Ovary (tissue), 9 donors: ENCODE results near the gene PLG. TPM values are rescaled to one million over a fixed set of nuclear protein-coding genes. Genes with fewer than 3 reads are reported as not detected.
"Not testable (repeated sequence)": the region's sequence is repeated elsewhere in the genome, so short reads cannot be mapped to it uniquely, and the experiment has no call there.

ENCODE experiments used
- DNase-seq, 5 donors: peaks; one replicate each; pipeline ENCODE4 v3.0.0-alpha.2; 2019 to 2020
- H3K27ac ChIP-seq, 2 donors: fragments of 200-600 bp; one replicate each; pipeline versions ENCODE4 v1.5.1 to v1.8.0; 2019 to 2022
- H3K27me3 ChIP-seq: fragments of 200-600 bp; one replicate; pipeline ENCODE4 v1.8.0; 2022
- H3K36me3 ChIP-seq: fragments of 200-600 bp; sonication (generic); one replicate; pipeline ENCODE4 v1.5.1; 2019
- H3K4me1 ChIP-seq: one replicate; pipeline ENCODE4 v1.8.1; 2013; ENCODE audit warnings: mild to moderate bottlenecking, moderate library complexity; ENCODE audit not compliant: insufficient read depth
- H3K4me3 ChIP-seq: fragments of 200-600 bp; sonication (generic); one replicate; pipeline ENCODE4 v1.5.1; 2017
- H3K9me3 ChIP-seq, 2 donors: fragments of 200-600 bp in 1 of 2; sonication (generic) in 1 of 2; one replicate each; pipeline versions ENCODE4 v1.5.1 to v1.8.1; 2013 to 2019; ENCODE audit warnings: mild to moderate bottlenecking in 1 of 2, moderate library complexity in 1 of 2
- CTCF ChIP-seq, 3 donors: fragments of 450-650 bp in 2 of 3; fragments of 200-600 bp in 1 of 3; IDR thresholded peaks; one replicate each; pipeline versions ENCODE4 v1.5.1 to v1.8.0; 2016 to 2022; ENCODE audit warnings: antibody characterized with exemption in 3 of 3, mild to moderate bottlenecking in 1 of 3
- EP300 ChIP-seq: sonication (generic); formaldehyde crosslinking; IDR thresholded peaks from one replicate; pipeline ENCODE4 v1.6.1; 2017; ENCODE audit warnings: antibody characterized with exemption
- POLR2A ChIP-seq: fragments of 450-650 bp; IDR thresholded peaks from one replicate; pipeline ENCODE4 v1.6.1; 2017; ENCODE audit warnings: antibody characterized with exemption, mild to moderate bottlenecking, moderate library complexity
- WGBS, 3 donors: extraction: QIAGEN DNeasy Blood & Tissue Kit in 1 of 3; methylation state at CpG; one replicate each; pipeline versions ENCODE4 v1.1.5 to v1.1.7; 2013 to 2017; 5-methylcytosine and 5-hydroxymethylcytosine counted together
- intact Hi-C, 4 donors: fragments of 100-400 bp; cut with DNase I; formaldehyde crosslinking; loops; one replicate each; pipeline versions ENCODE4 v1.11.0 to v1.15.1; 2022 to 2023
- polyA plus RNA-seq, 2 donors: library from polyadenylated mRNA; stranded (reverse); fragments of 200-250 nt in 1 of 2; fragments of 350-450 nt in 1 of 2; fragmentation: Illumina TruSeq in 1 of 2; extraction: RNeasy Lipid Tissue Mini Kit (QIAGEN cat#74804) in 1 of 2; gene quantifications; one replicate each; pipeline ENCODE4 v1.2.3, GENCODE V29; 2013 to 2014
- total RNA-seq, 7 donors: library from RNA; depleted of rRNA in 2 of 7; stranded (reverse); fragments of >200 nt in 2 of 7; fragmentation: NEBNext Ultra II Directional in 3 of 7; extraction: Animal tissue kit (Norgen Biotek cat#: 25700) in 3 of 7; gene quantifications; one replicate each; pipeline versions ENCODE4 v1.1.0 to v1.2.4, GENCODE V29; 2016 to 2023
- donor health status: DM: no; HTN: no; CAD: no; lungs with moderate emphysema.
- donor health status: DM: no; HTN: no; CAD: no.
- donor health status: Bipolar disorder and iron deficiency.
- donor health status: DM: yes; HTN: yes; CAD: no.
- donor health status: DM: no; HTN: no; CAD: no.
- donor health status: DM: yes; HTN: yes; CAD: no.

Gene PLG
- total and polyA plus RNA-seq, 9 donors = 0.11 to 1.4 (median 0.38) TPM; not detected in 4

GRCh38 chr6:160667639-160668481, 34.2 kb upstream of the PLG start:
- no peaks in the 10 kb centered on the region for H3K4me1 ChIP-seq
- no peaks in the 10 kb centered on the region for H3K27me3 ChIP-seq
- no peak overlapping the region for H3K27ac ChIP-seq
- TF ChIP-seq POLR2A (no peak), EP300 (no peak), CTCF (IDR thresholded peaks at IDR 0.05) (no peak)
- DNase-seq = no peak
- H3K9me3 ChIP-seq = no peaks in the 10 kb centered on the region
- no peaks in the 10 kb centered on the region for H3K36me3 ChIP-seq
- H3K4me3 ChIP-seq = no peak overlapping the region
- intact Hi-C loops = no loop called here
- 30 to 39% (median 32%) methylated on average over 9 of the region's 9 CpGs for WGBS, 3 donors

- H3K27ac ChIP-seq = no peak overlapping the region
- DNase-seq = no peak
- 77 to 83% (median 78%) methylated on average over 2 of the region's 2 CpGs for WGBS, 3 donors
- intact Hi-C loops = no loop called here
- no peaks in the 10 kb centered on the region for H3K36me3 ChIP-seq
- no peaks in the 10 kb centered on the region for H3K9me3 ChIP-seq
- no peaks in the 10 kb centered on the region for H3K27me3 ChIP-seq
- no peaks in the 10 kb centered on the region for H3K4me1 ChIP-seq
- H3K4me3 ChIP-seq = no peak overlapping the region
- TF ChIP-seq CTCF (IDR thresholded peaks at IDR 0.05) = no peak
- no peak for TF ChIP-seq EP300
These were observed 33.5 kb upstream of the PLG start for GRCh38 chr6:160668589-160668988.

GRCh38 chr6:160676418-160676817, 25.6 kb upstream of the PLG start:
- H3K36me3 ChIP-seq, H3K27me3 ChIP-seq, DNase-seq, H3K4me3 ChIP-seq, H3K4me1 ChIP-seq, H3K9me3 ChIP-seq, intact Hi-C loops, H3K27ac ChIP-seq: not testable (repeated sequence)
- 79 to 90% (median 80%) methylated on average over 5 of the region's 5 CpGs for WGBS, 3 donors

DNA sequence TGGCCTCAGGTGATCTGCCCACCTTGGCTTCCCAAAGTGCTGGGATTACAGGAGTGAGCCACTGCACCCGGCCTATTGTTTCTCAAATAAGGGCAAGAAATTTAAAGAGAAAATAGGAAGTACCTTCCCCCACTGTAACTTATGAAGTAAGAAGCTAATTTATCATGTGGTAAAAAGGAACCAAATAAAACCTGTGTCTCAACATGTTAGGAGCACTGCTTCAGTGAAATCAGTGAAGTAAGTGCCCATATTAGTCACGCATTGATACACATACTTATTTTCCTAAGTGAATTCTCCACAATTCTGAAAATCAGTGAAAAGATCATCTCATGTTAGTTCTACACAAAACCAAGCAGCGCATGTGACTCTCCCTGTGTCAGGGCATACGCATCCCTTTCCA, 23.8 kb upstream of the PLG start:
- WGBS, 3 donors = 79 to 91% (median 83%) methylated on average over 4 of the region's 4 CpGs
- TF ChIP-seq POLR2A = no peak
- TF ChIP-seq CTCF (IDR thresholded peaks at IDR 0.05) = no peak
- no peak for TF ChIP-seq EP300

GRCh38 chr6:160678744-160679401, 23.2 kb upstream of the PLG start:
- no peaks in the 10 kb centered on the region for H3K27me3 ChIP-seq
- TF ChIP-seq EP300 (no peak), POLR2A (no peak), CTCF (IDR thresholded peaks at IDR 0.05) (no peak)
- H3K27ac ChIP-seq = no peak overlapping the region
- no peaks in the 10 kb centered on the region for H3K9me3 ChIP-seq
- no peaks in the 10 kb centered on the region for H3K36me3 ChIP-seq
- H3K4me1 ChIP-seq = no peaks in the 10 kb centered on the region
- no peak overlapping the region for H3K4me3 ChIP-seq
- no peak for DNase-seq
- 9 to 13% (median 12%) methylated on average over 37 to 42 of the region's 42 CpGs for WGBS, 3 donors
- intact Hi-C loops = no loop called here

More for the DNA sequence above, 23.8 kb upstream of the PLG start:
- DNase-seq = no peak
- Histone ChIP-seq H3K27ac (no peak overlapping the region), H3K4me3 (no peak overlapping the region), H3K9me3 (no peaks in the 10 kb centered on the region), H3K27me3 (no peaks in the 10 kb centered on the region), H3K36me3 (no peaks in the 10 kb centered on the region), H3K4me1 (no peaks in the 10 kb centered on the region)
- intact Hi-C loops = no loop called here
